Right lobe of liver (tissue), 6 donors: ENCODE measurements around the gene LPXN. TPM values are rescaled to one million over a fixed set of nuclear protein-coding genes. Genes with fewer than 3 reads are reported as not detected.

ENCODE experiments used
- ATAC-seq, 4 donors: fragments of 200-7000 bp; cut with Tn5 transposase; one replicate each; pipeline ENCODE4 v1.9.1; 2020; ENCODE audit warnings: mild to moderate bottlenecking in 4 of 4, moderate library complexity in 4 of 4
- DNase-seq, 3 donors: peaks; one replicate each; pipeline ENCODE4 v3.0.0-alpha.2; 2020
- H3K27ac ChIP-seq, 3 donors: fragments of 200-600 bp; one replicate each; pipeline ENCODE4 v1.8.0; 2022
- H3K27me3 ChIP-seq, 2 donors: fragments of 200-600 bp; one replicate each; pipeline ENCODE4 v1.8.0; 2022
- H3K36me3 ChIP-seq, 4 donors: fragments of 200-600 bp; sonication (generic) in 1 of 4; one replicate each; pipeline versions ENCODE4 v1.5.1 to v1.8.0; 2017 to 2022; ENCODE audit warnings: control low read depth in 1 of 4
- H3K4me1 ChIP-seq, 4 donors: fragments of 200-600 bp; sonication (generic) in 1 of 4; one replicate each; pipeline versions ENCODE4 v1.5.1 to v1.8.0; 2017 to 2022; ENCODE audit warnings: control low read depth in 1 of 4
- H3K4me3 ChIP-seq, 3 donors: fragments of 200-600 bp; one replicate each; pipeline ENCODE4 v1.8.0; 2022
- H3K9me3 ChIP-seq, 4 donors: fragments of 200-600 bp; sonication (generic) in 1 of 4; one replicate each; pipeline versions ENCODE4 v1.5.1 to v1.8.0; 2017 to 2022; ENCODE audit warnings: control low read depth in 1 of 4
- CTCF ChIP-seq, 4 donors: fragments of 200-600 bp in 3 of 4; fragments of 450-650 bp in 1 of 4; IDR thresholded peaks; one replicate each; pipeline versions ENCODE4 v1.5.1 to v1.8.0; 2016 to 2022; ENCODE audit warnings: antibody characterized with exemption in 4 of 4, mild to moderate bottlenecking in 2 of 4
- POLR2A ChIP-seq: fragments of 450-650 bp; IDR thresholded peaks from one replicate; pipeline ENCODE4 v1.6.1; 2017; ENCODE audit warnings: antibody characterized with exemption, mild to moderate bottlenecking
- WGBS: methylation state at CpG from one replicate; pipeline ENCODE4 v1.1.6; 2018; ENCODE audit warnings: low coverage, low lambda C conversion rate; ENCODE audit not compliant: insufficient coverage; ENCODE audit errors: missing lambda C conversion rate; 5-methylcytosine and 5-hydroxymethylcytosine counted together
- intact Hi-C, 2 donors: fragments of 100-400 bp; cut with DNase I; formaldehyde crosslinking; loops; one replicate each; pipeline versions ENCODE4 v1.11.2 to v1.14.1; 2022
- total RNA-seq, 6 experiments: library from RNA; depleted of rRNA in 2 of 6; stranded (reverse); fragments of >200 nt in 2 of 6; fragmentation: NEBNext Ultra II Directional in 3 of 6; extraction: Animal tissue kit (Norgen Biotek cat#: 25700) in 3 of 6; gene quantifications; one replicate each; pipeline versions ENCODE4 v1.1.0 to v1.2.4, GENCODE V29; 2016 to 2023
- donor health status: DM: no; HTN: yes; CAD: no.
- donor health status: DM: no; HTN: no; CAD: no.
- donor health status: DM: no; HTN: no; CAD: no.
- donor health status: DM: no; HTN: yes; CAD: no.
- donor health status: DM: no; HTN: yes; CAD: no.

The LPXN gene
- total RNA-seq, 6 experiments from 2014 or later, result 3.9 to 8.4 (median 5.5) TPM

DNA sequence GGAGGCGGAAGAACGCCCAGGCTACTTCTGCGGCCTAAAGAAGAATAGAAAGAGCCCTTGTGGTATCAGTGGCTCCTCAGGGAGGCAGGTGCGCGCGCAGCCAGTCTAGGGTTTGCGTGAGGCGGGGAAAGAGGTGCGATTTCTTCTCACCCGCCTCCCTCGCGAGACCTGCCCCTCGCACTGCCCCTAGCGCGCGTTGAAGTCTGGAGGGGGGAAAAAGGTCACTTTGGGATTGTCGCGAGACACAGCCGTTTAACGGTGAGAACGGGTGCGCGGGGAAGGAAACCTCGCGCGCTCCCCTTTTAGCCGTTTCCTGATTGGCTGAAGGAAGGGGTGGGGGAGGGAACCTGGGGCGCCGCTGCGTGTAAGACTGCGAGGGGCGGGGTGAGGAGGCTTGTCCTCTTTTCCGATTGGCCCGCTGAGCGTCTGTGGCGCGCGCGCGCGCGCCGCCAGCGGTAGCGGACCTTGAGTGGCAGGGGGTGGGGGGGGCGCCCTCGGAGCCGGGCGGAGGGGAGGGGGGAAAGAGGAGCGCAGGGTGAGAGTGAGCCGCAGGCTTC, 3.1 kb upstream of the LPXN start, which contains the start of gene ZFP91:
Gene ZFP91 (plus strand): TSS at position 429 of the 557 bp plus-strand sequence. CDS start 219 bp downstream, outside the sequence.
- intact Hi-C loops, result no loop called here
- Histone ChIP-seq H3K36me3 (no peaks in the 10 kb centered on the region), H3K4me3 (peak within 1 kb of the TSS; percentile 90 to 93 (median 91)), H3K9me3 (no peaks in the 10 kb centered on the region), H3K27ac (peak within 1 kb of the TSS; percentile 98 to 99 (median 99)), H3K4me1 (peaks cover 0 to 61% (median 16%) of the 10 kb centered on the region in 4 donors), H3K27me3 (no peaks in the 10 kb centered on the region)
- DNase-seq, result peak; percentile 98 to 99 (median 98)
- ATAC-seq, result peak; percentile 75 to 88 (median 82)
- under 1% methylated on average over 20 of the region's 51 CpGs for WGBS
- TF ChIP-seq POLR2A, result peak; percentile 83
- no peak for TF ChIP-seq CTCF (IDR thresholded peaks at IDR 0.05)

- intact Hi-C loops, result no loop called here
- peaks cover 0 to 56% (median 14%) of the 10 kb centered on the region in 4 donors for H3K4me1 ChIP-seq
- H3K9me3 ChIP-seq, result no peaks in the 10 kb centered on the region
- no peaks in the 10 kb centered on the region for H3K27me3 ChIP-seq
- H3K4me3 ChIP-seq, result peak overlapping the region; percentile 90 to 93 (median 91)
- under 1% methylated on average over 28 of the region's 33 CpGs for WGBS
- TF ChIP-seq CTCF (IDR thresholded peaks at IDR 0.05), result no peak
- TF ChIP-seq POLR2A, result no peak
- ATAC-seq (peak; percentile 62 to 83 (median 74)), DNase-seq (peak; percentile 93 to 96 (median 95))
- H3K27ac ChIP-seq, result peak overlapping the region; percentile 97 to 99 (median 99)
- H3K36me3 ChIP-seq, result no peaks in the 10 kb centered on the region
These were observed 2.5 kb upstream of the LPXN start for GRCh38 chr11:58578136-58578634.

GRCh38 chr11:58577555-58578135, 2.0 kb upstream of the LPXN start:
- peak overlapping the region; percentile 90 to 93 (median 91) for H3K4me3 ChIP-seq
- no peaks in the 10 kb centered on the region for H3K27me3 ChIP-seq
- peak overlapping the region; percentile 97 to 99 (median 99) for H3K27ac ChIP-seq
- ATAC-seq, result peak in 3 of 4 donors; percentile 1 to 3 (median 1)
- peak; percentile 59 to 68 (median 61) for DNase-seq
- peaks cover 0 to 50% (median 11%) of the 10 kb centered on the region in 4 donors for H3K4me1 ChIP-seq
- intact Hi-C loops, result no loop called here
- TF ChIP-seq POLR2A (peak; percentile 83), CTCF (IDR thresholded peaks at IDR 0.05) (no peak)
- no peaks in the 10 kb centered on the region for H3K36me3 ChIP-seq
- 0% methylated on average over 21 of the region's 21 CpGs for WGBS
- no peaks in the 10 kb centered on the region for H3K9me3 ChIP-seq

- H3K27ac ChIP-seq, result peak overlapping the region; percentile 97 to 99 (median 99)
- intact Hi-C loops, result no loop called here
- no peaks in the 10 kb centered on the region for H3K9me3 ChIP-seq
- WGBS, result 6% methylated on average over 4 of the region's 4 CpGs
- ATAC-seq (no peak), DNase-seq (no peak)
- no peaks in the 10 kb centered on the region for H3K27me3 ChIP-seq
- no peaks in the 10 kb centered on the region for H3K36me3 ChIP-seq
- H3K4me3 ChIP-seq, result peak overlapping the region; percentile 90 to 93 (median 91)
- peaks cover 0 to 46% (median 10%) of the 10 kb centered on the region in 4 donors for H3K4me1 ChIP-seq
- TF ChIP-seq POLR2A (no peak), CTCF (IDR thresholded peaks at IDR 0.05) (peak; percentile 37 to 45 (median 40))
These were observed 1.3 kb upstream of the LPXN start for GRCh38 chr11:58576887-58577471.
